ENCODE data around the gene EGR1.
A peak's percentile ranks its signal among the peaks of the same experiment; 100 is the strongest.

The EGR1 gene

GRCh38 chr5:138454121-138454520 lies 11.2 kb upstream of the EGR1 start:
- FAIRE-seq = no peak

GRCh38 chr5:138455232-138455930 lies 9.9 kb upstream of the EGR1 start:
- FAIRE-seq = no peak

GRCh38 chr5:138457531-138458275 lies 7.6 kb upstream of the EGR1 start:
- FAIRE-seq = no peak

- FAIRE-seq = no peak
These were observed 6.9 kb upstream of the EGR1 start for GRCh38 chr5:138458384-138458783.

GRCh38 chr5:138458856-138459255 lies 6.4 kb upstream of the EGR1 start:
- no peak for FAIRE-seq

GRCh38 chr5:138459311-138459933 lies 5.9 kb upstream of the EGR1 start:
- FAIRE-seq = no peak

- no peak for FAIRE-seq
These were observed 5.1 kb upstream of the EGR1 start for GRCh38 chr5:138460032-138460693.

GRCh38 chr5:138461343-138462125 lies 3.7 kb upstream of the EGR1 start:
- no peak for FAIRE-seq

- FAIRE-seq = no peak
These were observed 1.8 kb upstream of the EGR1 start for GRCh38 chr5:138463419-138464007.

- peak; percentile 21 for FAIRE-seq
These were observed 1.3 kb upstream of the EGR1 start for GRCh38 chr5:138464008-138464387.

GRCh38 chr5:138464388-138465260 lies 655 bp upstream of the EGR1 start:
- FAIRE-seq = peak; percentile 88

- no peak for FAIRE-seq
These were observed 1.0 kb downstream of the EGR1 start for GRCh38 chr5:138466125-138466899.

- FAIRE-seq = no peak
These were observed 1.8 kb downstream of the EGR1 start for GRCh38 chr5:138466900-138467710.

GRCh38 chr5:138467711-138468132 lies 2.4 kb downstream of the EGR1 start:
- no peak for FAIRE-seq

GRCh38 chr5:138468133-138468965 lies 3.1 kb downstream of the EGR1 start:
- FAIRE-seq = no peak

GRCh38 chr5:138468966-138469539 lies 3.8 kb downstream of the EGR1 start:
- no peak for FAIRE-seq

- no peak for FAIRE-seq
These were observed 4.5 kb downstream of the EGR1 start for GRCh38 chr5:138469540-138470321.

Measured in A204.1 (cell line).